ENCODE results near the gene PHLPP1.

PHLPP1 gene

DNA sequence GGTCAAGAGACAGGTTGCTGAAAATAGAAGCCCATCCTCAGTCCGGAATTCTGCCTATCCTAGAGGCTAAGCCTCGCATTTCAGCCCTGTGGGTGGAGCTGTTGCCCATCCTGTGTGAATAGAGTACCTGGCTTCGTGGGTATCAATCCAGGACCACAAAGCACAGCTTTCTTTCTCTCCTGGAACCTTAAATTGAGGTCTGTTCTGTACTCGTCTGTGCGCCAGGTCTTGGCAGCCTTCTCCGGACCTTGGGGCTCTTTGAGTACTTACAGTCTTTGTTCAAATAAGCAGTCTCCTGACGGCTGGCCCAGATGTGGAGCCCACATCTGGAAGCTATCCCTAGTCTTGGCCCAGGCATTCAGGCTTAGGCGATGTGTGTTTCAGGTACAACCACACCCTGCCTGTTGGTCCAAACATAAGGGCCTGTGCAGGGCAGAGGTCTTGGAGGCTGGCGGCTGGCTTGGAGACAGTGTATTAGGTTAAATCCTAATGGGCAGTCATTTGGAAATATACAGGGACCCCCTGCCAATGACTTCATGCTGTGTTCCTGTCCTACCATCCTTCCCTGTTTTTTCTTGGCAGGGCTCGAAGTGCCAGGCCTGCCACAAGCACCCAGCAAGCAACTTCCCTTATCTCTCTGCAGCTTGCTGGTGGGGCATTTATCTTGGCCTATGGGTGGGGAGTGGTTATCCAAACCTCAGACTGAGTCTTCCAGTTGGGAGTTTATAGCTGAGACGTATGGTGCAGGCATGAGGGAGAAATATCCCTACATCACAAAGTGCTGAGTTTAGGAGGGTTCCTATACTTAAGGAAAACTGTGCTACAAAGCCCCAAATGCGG lies 310.1 kb downstream of the PHLPP1 start:
- DNase-seq = no peak

GRCh38 chr18:63028380-63028779 lies 313.0 kb downstream of the PHLPP1 start:
- no peak for DNase-seq
